PC-3 (cell line): ENCODE results near the gene HNF1A. TPM values are rescaled to one million over a fixed set of nuclear protein-coding genes. Genes with fewer than 3 reads are reported as not detected.

Experiments used
- ATAC-seq: fragments of 200-7000 bp; cut with Tn5 transposase; 2 replicates; pipeline ENCODE4 v1.9.1; 2020; ENCODE audit warnings: mild to moderate bottlenecking, moderate library complexity
- BruUV-seq: library from RNA; stranded (reverse); fragments of 400-500 nt; replicated peaks from 2 replicates; lab custom pipeline; 2021; lab: Mats Ljungman, UMichigan
- CTCF ChIA-PET: fragments of 300-600 bp; sonication (Branson Sonifier 250); formaldehyde crosslinking; loops from one replicate; lab custom pipeline; 2022; ENCODE audit warnings: antibody characterized with exemption; lab: Charles Lee
- POLR2A ChIA-PET: fragments of 300-600 bp; sonication (Branson Sonifier 250); formaldehyde crosslinking; loops from one replicate; lab custom pipeline; 2022; ENCODE audit warnings: antibody characterized with exemption; ENCODE audit not compliant: unreplicated experiment; lab: Charles Lee
- DNase-seq: peaks from one replicate; pipeline ENCODE4 v3.0.0-alpha.2; 2015
- H2AFZ ChIP-seq: fragments of 300-600 bp; sonication (generic); 2 replicates; pipeline ENCODE4 v1.6.0; 2016; ENCODE audit warnings: antibody characterized with exemption, low read length
- H3F3A ChIP-seq: fragments of 300-600 bp; sonication (generic); one replicate; pipeline ENCODE4 v1.6.0; 2017; ENCODE audit warnings: antibody characterized with exemption, low read length, control low read depth, mild to moderate bottlenecking; ENCODE audit not compliant: unreplicated experiment
- H3K27ac ChIP-seq: fragments of 300-600 bp; sonication (generic); 2 replicates; pipeline ENCODE4 v1.5.1; 2016; ENCODE audit warnings: mild to moderate bottlenecking, low read length
- H3K27me3 ChIP-seq: fragments of 300-600 bp; sonication (generic); 2 replicates; pipeline ENCODE4 v1.6.1; 2016; ENCODE audit warnings: low read length, mixed read lengths
- H3K36me3 ChIP-seq: fragments of 300-600 bp; sonication (generic); 2 replicates; pipeline ENCODE4 v1.6.1; 2016; ENCODE audit warnings: low read depth, mixed run types, low read length, mixed read lengths
- H3K4me1 ChIP-seq: fragments of 300-600 bp; sonication (generic); 2 replicates; pipeline ENCODE4 v1.5.1; 2016; ENCODE audit warnings: low read length; ENCODE audit not compliant: insufficient read depth
- H3K4me2 ChIP-seq: fragments of 300-600 bp; sonication (generic); 2 replicates; pipeline ENCODE4 v1.6.0; 2016; ENCODE audit warnings: low read length
- H3K4me3 ChIP-seq: fragments of 300-600 bp; sonication (generic); 2 replicates; pipeline ENCODE4 v1.5.1; 2016; ENCODE audit warnings: mild to moderate bottlenecking, low read length, mixed read lengths
- H3K79me2 ChIP-seq: fragments of 300-600 bp; sonication (generic); 2 replicates; pipeline ENCODE4 v1.6.1; 2017; ENCODE audit warnings: low read length, mixed read lengths
- H3K9ac ChIP-seq: fragments of 300-600 bp; sonication (generic); 2 replicates; pipeline ENCODE4 v1.6.0; 2016; ENCODE audit warnings: mild to moderate bottlenecking, low read length
- H3K9me2 ChIP-seq: fragments of 300-600 bp; sonication (generic); replicated peaks from 2 replicates; pipeline ENCODE4 v1.6.1; 2016; ENCODE audit warnings: mixed run types, low read length, mixed read lengths
- H3K9me3 ChIP-seq: fragments of 300-600 bp; sonication (generic); 2 replicates; pipeline ENCODE4 v1.6.1; 2016; ENCODE audit warnings: low read length, mixed read lengths
- H4K20me1 ChIP-seq: fragments of 300-600 bp; sonication (generic); 2 replicates; pipeline ENCODE4 v1.6.1; 2016; ENCODE audit warnings: low read length, mixed read lengths
- EZH2 ChIP-seq: fragments of 300-600 bp; sonication (generic); IDR thresholded peaks from one replicate; pipeline ENCODE4 v1.6.1; 2017; ENCODE audit warnings: antibody characterized with exemption, mild to moderate bottlenecking, low read length; ENCODE audit not compliant: unreplicated experiment
- EZH2phosphoT487 ChIP-seq: fragments of 300-600 bp; sonication (generic); IDR thresholded peaks from 2 replicates; pipeline ENCODE4 v1.6.1; 2018; ENCODE audit warnings: mild to moderate bottlenecking, antibody characterized with exemption, low read length, borderline replicate concordance
- intact Hi-C: fragments of 100-400 bp; cut with micrococcal nuclease; formaldehyde crosslinking; loops from 2 replicates; pipeline ENCODE4 v1.9.0; 2023
- total RNA-seq: library from RNA; depleted of rRNA; stranded (reverse); fragments of >200 nt; gene quantifications from 2 replicates; pipeline ENCODE4 v1.2.3, GENCODE V29; 2014
- TF ChIP-seq, protein P1 (sequence below): fragments of 300-600 bp; sonication (generic); conservative IDR thresholded peaks from 2 replicates; pipeline ENCODE4 v1.5.1; 2017; ENCODE audit warnings: antibody characterized with exemption, low read depth, mild to moderate bottlenecking, low read length

Gene HNF1A
- total RNA-seq, 1 experiment from 2014 or later, result not detected

DNA sequence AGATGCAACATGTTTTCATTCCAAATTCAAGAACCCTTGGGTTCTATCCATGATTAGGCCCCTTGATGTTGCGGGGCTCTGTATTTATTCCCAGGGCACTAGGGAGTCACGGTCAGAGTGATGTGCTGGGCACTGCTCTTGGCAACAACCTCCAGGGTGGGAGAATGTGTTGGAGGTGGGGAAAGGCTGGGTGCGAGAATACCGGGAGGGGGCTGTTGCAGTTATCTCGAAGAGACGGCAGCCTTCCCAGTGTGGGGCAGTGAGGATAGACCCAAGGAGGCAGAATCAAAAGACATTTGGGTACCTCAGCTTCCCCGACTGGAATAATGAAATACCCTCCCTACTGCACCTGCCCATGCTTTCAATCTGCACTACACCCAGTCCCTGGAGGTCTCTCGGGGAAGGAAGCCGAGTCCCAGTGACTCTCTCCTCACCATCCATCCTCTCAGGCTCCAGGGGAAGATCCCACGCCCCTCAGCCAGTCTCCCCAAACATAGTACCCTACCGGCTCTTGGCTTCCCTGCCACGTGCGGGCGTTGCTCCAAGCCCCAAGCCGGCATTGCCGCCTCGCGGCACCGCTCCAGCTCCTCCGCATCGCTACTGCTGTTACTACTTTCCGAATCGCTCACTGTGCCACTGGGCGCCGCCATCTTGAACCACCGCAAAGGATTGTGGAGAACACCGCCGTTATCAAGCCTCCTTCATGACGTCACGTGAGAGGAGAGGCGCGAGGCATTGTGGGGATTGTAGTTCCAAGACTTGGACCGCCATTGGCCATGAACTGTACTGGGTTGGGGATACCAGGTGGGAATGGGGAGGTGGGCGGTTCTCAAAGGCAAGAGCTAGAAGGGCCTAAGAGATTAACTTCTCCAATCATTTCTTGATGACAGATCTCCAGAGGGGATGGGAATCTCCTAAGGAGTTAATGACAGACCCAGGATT is 37.8 kb downstream of the HNF1A start, which contains the start of gene C12orf43:
Gene C12orf43 (minus strand): TSS at position 663 of the 942 bp plus-strand sequence. CDS start 13 bp downstream, at position 650.
- Histone ChIP-seq H3K27ac (no peak within 1 kb of the TSS), H3F3A (no peaks in the 10 kb centered on the region), H3K9me3 (no peaks in the 10 kb centered on the region), H2AFZ (peak within 1 kb of the TSS; percentile 69), H3K4me3 (peak within 1 kb of the TSS; percentile 83), H3K4me2 (peak within 1 kb of the TSS; percentile 96), H3K79me2 (peaks cover 21% of the 10 kb centered on the region), H3K27me3 (no peaks in the 10 kb centered on the region), H3K9me2 (no peaks in the 10 kb centered on the region), H3K4me1 (peaks cover 9% of the 10 kb centered on the region; the same call in 1 of the 2 replicates), H3K36me3 (peaks cover 6% of the 10 kb centered on the region; the same call in 1 of the 2 replicates), H4K20me1 (no peaks in the 10 kb centered on the region), H3K9ac (peak within 1 kb of the TSS; percentile 79)
- POLR2A ChIA-PET, result no interaction called here
- TF ChIP-seq EZH2phosphoT487 (no peak), EZH2 (no peak)
- TF ChIP-seq, protein P1, sequence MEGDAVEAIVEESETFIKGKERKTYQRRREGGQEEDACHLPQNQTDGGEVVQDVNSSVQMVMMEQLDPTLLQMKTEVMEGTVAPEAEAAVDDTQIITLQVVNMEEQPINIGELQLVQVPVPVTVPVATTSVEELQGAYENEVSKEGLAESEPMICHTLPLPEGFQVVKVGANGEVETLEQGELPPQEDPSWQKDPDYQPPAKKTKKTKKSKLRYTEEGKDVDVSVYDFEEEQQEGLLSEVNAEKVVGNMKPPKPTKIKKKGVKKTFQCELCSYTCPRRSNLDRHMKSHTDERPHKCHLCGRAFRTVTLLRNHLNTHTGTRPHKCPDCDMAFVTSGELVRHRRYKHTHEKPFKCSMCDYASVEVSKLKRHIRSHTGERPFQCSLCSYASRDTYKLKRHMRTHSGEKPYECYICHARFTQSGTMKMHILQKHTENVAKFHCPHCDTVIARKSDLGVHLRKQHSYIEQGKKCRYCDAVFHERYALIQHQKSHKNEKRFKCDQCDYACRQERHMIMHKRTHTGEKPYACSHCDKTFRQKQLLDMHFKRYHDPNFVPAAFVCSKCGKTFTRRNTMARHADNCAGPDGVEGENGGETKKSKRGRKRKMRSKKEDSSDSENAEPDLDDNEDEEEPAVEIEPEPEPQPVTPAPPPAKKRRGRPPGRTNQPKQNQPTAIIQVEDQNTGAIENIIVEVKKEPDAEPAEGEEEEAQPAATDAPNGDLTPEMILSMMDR, result no peak
- intact Hi-C loops, result no loop called here
- CTCF ChIA-PET, result no interaction called here
- TSS peak; percentile 77 for BruUV-seq
- DNase-seq (peak; percentile 96), ATAC-seq (peak; percentile 98)

DNA sequence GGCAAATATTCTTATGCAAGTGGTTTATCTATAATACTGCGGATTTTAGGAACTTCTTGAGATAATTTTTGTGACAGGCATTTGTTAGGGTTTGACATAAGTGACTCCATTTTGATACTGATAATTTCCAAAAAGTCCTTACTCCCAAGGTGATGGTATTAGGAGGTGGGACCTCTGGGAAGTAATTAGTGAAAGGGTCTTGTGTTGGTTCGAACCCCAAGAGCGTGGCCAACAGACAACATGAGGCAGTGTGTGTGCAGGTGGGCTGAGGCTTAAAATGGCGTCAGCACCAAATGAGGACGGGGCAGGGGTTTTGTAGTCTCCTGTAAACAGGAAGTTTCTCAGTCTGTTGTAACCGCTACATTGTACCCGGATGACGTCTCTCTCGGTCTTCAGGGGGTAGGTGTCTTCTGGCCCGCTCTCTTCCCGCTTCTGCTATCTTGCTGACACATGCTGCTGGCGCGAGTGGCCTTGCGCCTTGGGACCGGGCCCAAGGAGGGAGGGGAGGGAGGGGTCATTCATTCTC is 39.7 kb downstream of the HNF1A start:
- H3K4me1 ChIP-seq, result peaks cover 9% of the 10 kb centered on the region; the same call in 1 of the 2 replicates
- H3K9ac ChIP-seq, result no peak overlapping the region
- no peaks in the 10 kb centered on the region for H3K9me3 ChIP-seq
- H2AFZ ChIP-seq, result no peak overlapping the region
- TF ChIP-seq EZH2phosphoT487, result no peak
- no peak for TF ChIP-seq EZH2
- TF ChIP-seq, protein P1, result no peak
- CTCF ChIA-PET, result no interaction called here
- H3F3A ChIP-seq, result no peaks in the 10 kb centered on the region
- no peaks in the 10 kb centered on the region for H3K27me3 ChIP-seq
- intact Hi-C loops, result no loop called here
- no peak for ATAC-seq
- H3K27ac ChIP-seq, result no peak overlapping the region
- no peak overlapping the region for H3K4me3 ChIP-seq
- H3K4me2 ChIP-seq, result no peak overlapping the region
- POLR2A ChIA-PET, result no interaction called here
- no peak for DNase-seq
- no peaks in the 10 kb centered on the region for H3K9me2 ChIP-seq
- no TSS peak for BruUV-seq
- no peaks in the 10 kb centered on the region for H4K20me1 ChIP-seq
- peaks cover 21% of the 10 kb centered on the region for H3K79me2 ChIP-seq
- H3K36me3 ChIP-seq, result no peaks in the 10 kb centered on the region; the same call in 1 of the 2 replicates
